GM21526 (cell line): ENCODE results near the gene EIF3B.
"Not testable (repeated sequence)": the region's sequence is repeated elsewhere in the genome, so short reads cannot be mapped to it uniquely, and the experiment has no call there.

Experiments used
- ATAC-seq: cut with Tn5 transposase; IDR thresholded peaks from one replicate; pipeline ENCODE4 v1.9.1; 2021; ENCODE audit warnings: moderate library complexity; ENCODE audit not compliant: unreplicated experiment, low FRiP score

The EIF3B gene

DNA sequence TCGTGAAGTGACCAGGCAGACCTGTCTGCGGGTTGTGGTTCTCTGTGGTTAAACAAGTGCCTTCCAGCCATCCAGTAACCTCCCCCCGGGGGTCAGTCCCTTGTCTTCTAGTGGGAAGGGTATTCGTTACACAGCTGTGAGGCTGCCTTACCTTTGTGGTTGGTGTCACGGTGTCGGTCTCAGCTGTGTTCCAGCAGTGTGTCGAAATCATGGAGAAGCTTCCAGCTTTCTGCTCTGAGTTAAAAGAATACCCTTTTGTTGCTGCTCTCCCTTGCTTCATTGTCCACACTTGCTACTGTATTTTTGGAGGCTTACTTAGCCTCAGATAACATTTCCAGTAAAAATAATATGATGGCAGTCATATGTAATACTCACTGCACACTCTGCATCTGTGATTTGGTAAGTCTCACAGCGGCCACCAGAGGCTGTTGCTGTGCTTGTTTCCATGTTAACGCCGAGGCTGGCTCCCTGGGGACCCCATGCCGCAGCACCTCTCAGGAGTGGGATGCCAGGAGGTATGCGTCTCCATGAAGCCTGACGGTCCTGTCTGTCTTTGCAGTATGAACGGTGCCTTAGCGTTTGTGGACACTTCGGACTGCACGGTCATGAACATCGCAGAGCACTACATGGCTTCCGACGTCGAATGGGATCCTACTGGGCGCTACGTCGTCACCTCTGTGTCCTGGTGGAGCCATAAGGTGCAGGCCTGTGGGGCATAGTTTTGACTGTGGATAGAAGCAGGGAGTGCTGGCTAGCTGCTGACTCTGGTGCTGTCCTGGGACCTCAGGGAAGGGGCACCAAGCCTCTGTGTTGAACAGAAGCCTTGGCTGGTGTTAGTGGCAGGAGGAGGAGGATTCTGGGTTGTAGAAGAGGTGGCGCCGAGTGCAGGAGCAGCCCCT is 20.5 kb downstream of the EIF3B start:
- no peak for ATAC-seq

DNA sequence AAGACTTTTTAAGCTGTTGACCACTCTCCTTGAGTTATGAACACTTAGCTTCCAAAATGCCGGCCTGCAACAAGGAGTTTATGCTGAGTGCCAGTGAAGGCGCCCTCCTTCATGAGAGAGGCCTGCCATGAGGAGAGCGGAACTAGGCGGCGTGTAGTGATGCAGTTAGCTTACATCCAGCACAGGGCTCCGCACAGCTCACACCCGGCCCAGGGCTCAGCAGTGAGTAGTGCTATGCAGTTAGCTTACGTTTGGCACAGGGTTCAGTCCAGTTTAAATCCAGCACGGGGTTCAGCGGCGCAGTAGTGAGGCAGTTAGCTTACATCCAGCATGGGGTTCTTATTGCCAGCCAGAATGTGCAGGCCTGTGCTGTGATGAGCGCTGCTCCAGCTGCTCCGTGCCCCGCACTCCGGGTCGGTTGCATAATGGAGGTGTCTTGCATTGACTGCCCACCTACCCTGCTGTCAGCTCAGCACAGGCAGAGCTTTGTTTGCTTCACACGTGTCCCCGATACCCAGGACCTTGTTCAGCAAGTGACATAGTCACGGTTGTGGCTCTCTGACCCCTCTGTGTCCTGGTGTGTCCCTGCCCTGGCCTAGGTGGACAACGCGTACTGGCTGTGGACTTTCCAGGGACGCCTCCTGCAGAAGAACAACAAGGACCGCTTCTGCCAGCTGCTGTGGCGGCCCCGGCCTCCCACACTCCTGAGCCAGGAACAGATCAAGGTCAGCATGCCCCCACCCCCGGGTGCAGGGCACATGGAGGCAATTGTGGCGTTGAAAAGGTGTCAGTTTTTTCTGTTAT is 21.9 kb downstream of the EIF3B start:
- no peak for ATAC-seq

DNA sequence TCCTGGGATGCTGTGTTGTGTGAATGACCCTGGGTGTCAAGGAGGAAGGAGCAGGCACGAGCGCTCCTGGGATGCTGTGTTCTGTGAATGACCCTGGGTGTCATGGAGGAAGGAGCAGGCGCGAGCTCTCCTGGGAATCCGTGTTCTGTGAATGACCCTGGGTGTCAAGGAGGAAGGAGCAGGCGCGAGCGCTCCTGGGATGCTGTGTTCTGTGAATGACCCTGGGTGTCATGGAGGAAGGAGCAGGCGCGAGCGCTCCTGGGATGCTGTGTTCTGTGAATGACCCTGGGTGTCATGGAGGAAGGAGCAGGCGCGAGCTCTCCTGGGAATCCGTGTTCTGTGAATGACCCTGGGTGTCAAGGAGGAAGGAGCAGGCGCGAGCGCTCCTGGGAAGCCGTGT is 22.9 kb downstream of the EIF3B start:
- not testable (repeated sequence) for ATAC-seq

DNA sequence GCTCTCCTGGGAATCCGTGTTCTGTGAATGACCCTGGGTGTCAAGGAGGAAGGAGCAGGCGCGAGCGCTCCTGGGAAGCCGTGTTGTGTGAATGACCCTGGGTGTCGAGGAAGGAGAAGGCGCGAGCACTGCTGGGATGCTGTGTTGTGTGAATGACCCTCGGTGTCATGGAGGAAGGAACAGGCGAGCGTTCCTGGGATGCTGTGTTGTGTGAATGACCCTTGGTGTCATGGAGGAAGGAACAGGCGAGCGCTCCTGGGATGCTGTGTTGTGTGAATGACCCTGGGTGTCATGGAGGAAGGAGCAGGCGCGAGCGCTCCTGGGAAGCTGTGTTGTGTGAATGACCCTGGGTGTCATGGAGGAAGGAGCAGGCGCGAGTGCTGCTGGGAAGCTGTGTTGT is 23.5 kb downstream of the EIF3B start:
- not testable (repeated sequence) for ATAC-seq

DNA sequence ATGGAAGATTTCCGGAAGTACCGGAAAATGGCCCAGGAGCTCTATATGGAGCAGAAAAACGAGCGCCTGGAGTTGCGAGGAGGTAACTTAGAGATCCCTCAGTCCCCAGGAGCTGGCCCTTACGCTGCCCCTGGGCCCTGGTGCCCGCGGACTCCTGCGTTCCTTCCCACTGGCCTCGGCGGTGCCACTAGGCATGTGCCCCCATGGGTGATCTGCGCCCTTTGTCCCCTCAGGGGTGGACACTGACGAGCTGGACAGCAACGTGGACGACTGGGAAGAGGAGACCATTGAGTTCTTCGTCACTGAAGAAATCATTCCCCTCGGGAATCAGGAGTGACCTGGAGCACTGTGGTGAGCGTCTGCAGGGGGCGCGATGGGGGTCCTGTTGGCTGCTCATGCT is 24.5 kb downstream of the EIF3B start:
- ATAC-seq = no peak

DNA sequence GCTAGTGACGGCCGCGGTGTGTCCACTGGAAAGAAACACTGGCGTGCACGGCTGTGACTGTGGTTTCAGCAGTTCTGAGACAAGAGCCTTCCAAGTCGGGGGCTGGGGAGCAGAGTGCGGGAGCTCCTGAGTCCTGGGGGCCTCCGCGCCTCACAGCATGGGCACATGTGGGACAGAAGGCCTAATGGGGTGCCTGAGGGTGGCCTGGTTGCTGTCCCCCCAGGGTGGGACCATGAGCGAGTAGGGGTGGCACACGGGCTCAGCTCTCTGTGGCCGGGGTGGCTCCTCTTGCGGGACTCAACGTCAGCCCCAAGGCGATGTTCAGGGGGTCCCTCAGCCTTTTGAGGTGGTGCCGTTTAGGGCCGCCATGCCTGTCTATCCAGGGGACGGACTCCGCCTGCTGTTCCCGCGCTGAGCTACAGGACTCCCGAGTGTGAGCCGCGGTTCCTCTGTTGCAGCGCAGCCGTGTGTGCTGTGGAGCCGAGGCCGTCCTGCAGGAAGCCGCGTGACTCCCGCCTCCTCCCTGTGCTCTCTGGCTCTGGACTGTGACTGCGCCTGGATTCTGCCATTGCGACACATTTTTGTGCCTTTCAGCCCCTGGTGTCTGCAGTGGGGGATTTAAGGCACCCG is 25.3 kb downstream of the EIF3B start:
- ATAC-seq = no peak

DNA sequence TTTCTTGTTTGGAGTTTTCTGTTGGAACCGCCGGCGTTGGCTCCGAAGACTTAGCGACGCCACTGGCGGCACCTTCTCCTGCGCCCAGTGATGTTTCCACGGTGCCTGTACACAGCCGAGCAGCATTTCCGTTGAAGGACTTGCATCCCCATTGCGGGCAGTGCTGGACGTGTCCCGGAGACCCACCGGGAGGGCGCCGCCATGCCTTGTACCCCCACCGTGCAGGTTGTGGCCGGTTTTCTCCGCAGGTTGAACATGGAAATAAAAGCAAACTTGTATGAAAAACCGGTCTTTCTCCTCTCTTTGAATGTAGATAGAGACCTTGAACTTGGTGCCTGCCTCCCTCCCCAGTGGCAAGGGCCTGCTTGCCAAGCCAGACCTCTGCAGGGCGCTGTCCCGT is 25.8 kb downstream of the EIF3B start:
- ATAC-seq = no peak

DNA sequence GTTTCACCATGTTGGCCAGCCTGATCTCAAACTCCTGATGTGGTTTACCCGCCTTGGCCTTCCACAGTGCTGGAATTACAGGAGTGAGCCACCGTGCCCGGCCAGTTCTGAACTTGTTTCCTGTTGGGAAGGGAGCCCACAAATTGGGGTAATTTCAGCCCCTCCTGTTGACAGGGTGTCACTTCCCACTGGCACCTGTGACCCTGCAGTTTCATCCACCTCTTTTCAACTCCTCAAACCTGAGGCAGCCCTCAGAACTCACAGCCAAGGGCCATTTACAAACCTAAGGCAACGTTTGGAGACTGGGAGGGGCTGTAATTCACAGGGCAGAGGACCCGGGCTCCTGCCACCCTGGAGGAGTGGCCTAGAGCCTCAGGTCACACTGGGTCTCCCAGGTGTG is 26.6 kb downstream of the EIF3B start:
- no peak for ATAC-seq

DNA sequence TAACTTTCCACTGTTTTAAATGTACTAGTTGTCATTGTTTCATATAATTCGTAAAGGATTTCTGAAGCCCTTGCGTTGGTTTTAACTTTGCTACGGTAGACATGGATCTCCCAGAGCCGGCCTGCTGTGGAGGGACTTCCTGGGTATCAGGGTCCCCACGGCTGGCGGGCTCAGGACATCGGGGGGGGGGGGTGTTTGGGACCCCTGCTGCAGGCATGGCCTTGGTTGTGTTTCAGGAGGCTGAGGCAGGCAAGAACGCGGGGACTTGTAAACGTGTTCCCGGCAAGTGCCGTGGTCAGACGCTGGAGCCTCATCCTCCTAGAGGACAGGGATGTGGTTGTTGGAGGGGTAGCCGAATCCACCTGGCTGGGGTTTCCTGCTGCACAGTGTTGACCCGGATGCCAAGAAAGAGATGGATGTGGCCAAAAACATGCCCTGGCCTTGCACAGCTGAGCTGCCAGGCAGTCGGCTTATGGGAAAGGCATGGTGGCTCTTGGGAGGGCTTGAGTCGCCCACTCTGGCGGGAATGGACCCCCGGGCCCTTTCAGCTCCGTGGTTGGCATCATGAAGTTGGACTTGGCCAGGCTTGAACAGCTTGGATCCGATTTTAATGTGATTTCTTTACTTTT is 27.4 kb downstream of the EIF3B start:
- no peak for ATAC-seq

DNA sequence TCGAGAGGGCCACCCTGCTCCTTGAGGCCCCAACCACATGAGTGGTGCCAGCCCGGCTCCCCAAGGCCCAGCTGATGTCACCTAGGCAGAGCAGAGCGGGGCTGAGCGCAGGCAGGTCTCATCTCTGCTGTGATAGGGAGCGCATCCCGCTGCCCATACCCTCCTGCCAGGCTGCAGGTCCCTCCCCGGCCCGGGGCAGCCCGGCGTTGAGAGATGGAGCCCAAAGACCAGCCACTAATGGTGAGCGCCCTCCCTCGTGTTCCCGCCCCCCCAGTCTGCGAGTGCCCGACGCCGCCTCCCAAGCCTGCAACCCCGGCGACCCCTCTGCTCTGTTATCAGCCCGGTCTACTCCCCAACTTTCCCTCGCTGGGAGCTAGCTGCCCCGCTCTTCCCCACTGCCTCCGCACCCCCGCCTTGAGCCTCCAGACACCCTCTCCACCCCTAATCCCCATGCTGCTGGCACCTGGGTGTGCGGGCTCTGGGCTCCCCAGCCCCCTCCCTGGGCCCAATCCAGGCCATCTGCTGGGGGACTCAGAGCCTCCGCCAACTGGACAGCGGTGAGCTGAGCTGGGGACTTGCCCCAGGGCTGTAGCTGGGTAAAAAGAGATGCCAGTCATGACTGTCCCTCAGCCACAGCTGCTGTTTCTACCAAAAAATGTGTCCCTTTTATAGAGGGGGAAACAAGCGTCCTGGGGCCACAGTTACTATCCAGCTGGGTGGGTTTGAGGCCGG is 29.1 kb downstream of the EIF3B start:
- no peak for ATAC-seq

DNA sequence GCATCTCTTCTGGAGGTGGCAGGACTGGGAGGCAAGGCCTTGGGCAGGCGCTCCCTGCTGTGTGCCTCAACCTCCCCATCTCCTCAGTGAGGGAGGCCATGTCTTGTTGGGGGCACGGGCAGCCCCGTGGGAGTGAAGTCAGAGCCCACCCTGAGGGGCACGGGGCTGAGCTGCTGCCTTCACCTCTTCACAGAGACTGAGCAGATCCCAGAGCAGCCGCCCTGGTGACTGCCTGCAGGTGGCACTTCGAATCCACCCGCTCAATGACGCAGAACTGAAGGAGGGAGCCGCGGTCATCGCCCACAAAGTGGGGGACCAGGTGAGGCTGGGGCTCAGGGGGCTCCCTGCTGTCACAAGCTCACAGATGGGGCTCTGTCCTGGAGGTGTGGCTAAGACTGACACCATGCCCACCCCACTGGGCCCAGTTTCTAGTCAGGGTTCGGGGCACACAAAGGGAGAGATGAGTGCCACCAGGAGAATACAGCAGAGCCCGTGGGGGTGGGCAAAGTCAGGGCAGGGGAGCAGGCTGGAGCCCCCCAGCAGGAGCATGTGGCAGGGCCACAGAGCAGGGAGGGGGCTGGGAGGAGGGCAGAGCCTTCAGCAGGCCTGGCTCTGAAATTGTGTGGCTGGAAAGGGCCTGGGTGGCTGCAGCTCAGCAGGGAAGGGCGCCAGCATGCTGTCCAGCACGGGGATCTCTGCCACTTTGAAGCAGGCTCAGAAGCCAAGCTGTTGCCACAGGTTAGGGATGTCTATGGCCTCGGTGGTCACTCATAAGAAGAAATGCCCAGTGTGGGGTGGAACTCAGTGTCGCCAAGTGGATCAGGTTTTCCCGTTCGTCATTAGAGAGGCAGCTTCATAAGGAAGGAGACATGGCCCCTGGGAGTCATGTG is 30.0 kb downstream of the EIF3B start:
- no peak for ATAC-seq

DNA sequence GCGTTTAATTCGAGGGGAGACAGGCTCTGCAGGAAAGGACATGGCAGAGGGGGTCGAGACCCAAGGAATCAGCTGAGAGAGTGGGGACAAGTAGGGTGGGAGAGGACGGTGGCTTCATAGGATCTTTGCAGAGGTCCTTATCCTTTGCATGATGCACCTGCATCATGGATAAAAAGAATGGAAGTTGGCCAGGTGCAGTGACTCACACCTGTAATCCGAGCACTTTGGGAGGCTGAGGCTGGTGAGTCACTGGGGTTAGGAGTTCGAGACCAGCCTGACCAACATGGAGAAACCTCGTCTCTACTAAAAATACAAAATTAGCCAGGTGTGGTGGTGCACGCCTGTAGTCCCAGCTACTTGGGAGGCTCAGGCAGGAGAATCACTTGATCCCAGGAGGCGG is 31.5 kb downstream of the EIF3B start:
- not testable (repeated sequence) for ATAC-seq

DNA sequence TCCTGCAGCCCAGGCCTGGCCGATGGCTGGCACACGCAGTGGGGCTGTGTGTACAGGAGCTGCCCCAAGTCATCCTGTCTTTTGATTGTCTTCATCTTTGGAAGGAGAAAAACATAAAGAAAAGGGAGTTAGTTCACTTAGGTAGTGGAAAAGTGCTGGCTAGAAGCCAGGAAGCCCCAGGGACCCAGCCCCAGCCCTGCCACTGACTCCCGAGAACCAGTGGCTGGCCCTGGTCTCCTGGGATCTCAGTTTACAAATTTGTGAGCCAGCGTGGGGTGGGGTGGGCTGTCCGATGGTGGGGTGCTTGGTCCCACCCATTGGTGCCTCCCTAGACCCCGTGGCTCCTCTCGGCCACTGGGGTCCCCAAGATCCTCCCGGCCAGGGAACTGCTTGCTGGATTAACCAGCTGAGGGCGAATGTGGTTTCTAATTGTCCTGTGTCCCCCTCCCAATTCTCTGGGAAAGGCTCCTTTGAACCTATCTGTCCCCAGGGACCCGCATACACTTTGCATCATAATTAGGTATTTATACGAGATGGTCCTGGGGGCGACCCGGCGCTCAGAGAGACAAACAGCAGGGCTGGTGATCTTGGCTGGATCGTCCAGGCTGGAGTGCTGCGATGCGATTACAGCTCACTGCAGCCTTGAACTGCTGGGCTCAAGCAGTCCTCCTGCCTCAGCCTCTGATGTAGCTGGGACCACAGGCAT is 32.5 kb downstream of the EIF3B start:
- ATAC-seq = no peak

DNA sequence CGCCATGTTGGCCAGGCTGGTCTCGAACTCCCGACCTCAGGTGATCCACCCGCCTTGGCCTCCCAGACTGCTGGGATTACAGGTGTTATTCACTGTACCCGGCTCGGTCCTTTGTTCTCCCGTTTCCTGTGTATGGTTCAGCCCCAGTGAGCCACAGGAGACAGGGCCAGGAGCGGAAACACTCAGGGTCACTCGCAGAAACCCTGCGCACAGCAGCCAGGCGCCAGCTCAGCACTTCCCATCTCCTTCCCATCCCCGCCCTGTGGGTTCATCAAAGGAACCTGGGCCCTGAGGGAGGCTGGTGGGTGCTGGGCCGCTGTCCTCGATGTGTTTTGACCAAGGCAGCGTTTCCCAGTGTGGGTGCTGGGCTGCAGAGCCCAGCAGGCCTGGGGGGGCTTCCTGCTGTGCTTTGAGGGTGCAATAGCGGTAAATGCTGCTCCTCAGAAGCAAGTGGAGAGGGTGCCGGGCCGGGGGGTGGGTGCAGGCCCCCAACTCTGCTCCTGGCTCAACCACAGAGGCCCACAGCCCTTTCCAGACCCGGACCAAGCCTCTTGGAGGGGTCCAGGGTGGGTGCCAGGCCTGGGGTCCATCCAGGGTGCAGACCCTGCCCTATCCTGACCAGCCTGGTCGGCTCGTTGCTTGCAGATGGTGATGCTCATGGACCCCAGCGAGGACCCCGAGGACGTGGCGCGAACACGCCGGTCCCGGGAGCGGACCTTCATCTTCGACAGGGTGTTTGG is 33.4 kb downstream of the EIF3B start:
- no peak for ATAC-seq

DNA sequence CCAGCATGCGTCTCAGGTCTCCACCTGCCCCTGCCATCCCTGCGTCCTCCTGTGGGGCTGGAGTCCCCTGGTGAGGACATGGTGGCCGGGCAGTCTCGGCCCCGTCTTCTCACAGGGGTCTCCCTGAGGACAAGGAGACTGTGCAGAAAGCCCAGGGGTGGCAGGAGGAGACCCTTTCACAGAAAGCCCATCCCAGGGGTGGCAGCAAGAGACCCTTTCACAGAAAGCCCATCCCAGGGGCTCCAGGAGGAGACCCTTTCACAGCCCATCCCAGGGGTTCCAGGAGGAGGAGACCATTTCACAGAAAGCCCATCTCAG is 34.0 kb downstream of the EIF3B start:
- no peak for ATAC-seq

DNA sequence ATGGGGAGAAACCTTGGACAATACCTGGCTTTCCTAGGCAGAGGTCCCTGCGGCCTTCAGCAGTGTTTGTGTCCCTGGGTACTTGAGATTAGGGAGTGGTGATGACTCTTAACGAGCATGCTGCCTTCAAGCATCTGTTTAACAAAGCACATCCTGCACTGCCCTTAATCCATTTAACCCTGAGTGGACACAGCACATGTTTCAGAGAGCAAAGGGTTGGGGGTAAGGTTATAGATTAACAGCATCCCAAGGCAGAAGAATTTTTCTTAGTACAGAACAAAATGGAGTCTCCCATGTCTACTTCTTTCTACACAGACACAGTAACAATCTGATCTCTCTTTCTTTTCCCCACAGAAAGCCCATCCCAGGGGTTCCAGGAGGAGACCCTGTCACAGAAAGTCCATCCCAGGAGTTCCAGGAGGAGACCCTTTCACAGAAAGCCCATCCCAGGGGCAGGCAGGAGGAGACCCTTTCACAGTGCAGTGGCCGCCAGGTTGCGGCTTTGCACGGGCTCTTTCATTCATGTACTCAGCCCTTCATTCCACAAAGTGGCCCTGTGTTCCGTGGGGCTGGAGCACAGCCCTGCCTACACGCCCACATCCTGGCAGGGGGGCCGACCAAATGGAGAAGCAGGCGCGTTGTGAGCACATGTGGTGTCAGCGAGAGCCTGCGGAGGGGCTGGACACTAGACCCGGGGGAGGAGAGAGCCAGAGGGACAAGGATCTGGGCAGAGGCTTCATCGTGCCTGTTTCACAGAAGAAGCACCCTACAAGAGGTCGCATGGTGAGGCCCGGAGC is 35.6 kb downstream of the EIF3B start:
- not testable (repeated sequence) for ATAC-seq

DNA sequence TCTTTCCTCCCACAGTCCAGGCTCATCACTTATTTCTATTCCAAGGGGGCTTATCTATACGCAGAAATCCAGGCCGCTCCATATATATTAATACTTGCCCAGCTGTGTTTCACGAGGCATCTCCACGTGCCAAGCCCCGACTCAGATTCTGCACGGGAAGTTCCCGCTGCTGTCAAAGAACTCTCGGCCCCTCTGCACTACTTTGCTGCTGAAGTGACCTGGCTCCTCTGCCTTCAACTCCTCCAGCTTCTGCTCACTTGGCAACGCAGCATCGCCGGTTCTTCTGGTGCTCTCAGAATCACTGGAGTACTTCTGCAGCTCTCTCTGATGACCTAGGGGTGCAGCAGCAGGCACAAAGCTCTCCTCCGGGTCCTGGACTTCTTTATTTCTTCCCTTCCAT is 39.1 kb downstream of the EIF3B start:
- no peak for ATAC-seq
